ENCODE measurements around the gene UNC45B.

UNC45B gene

GRCh38 chr17:35210741-35211140 lies 63.1 kb downstream of the UNC45B start:
- Histone ChIP-seq H3K4me1 (ENCODE audit: low read length) (no peaks in the 10 kb centered on the region), H3K27ac (ENCODE audit: low read length) (no peak overlapping the region), H3K9me2 (replicated peaks; ENCODE audit: insufficient read depth, low read length) (no peaks in the 10 kb centered on the region), H3F3A (ENCODE audit: insufficient read depth, low read length) (no peaks in the 10 kb centered on the region), H3K4me3 (ENCODE audit: low read length) (no peak overlapping the region), H3K79me2 (ENCODE audit: low read length) (no peaks in the 10 kb centered on the region), H3K36me3 (replicated peaks; ENCODE audit: insufficient read depth, low read length) (no peaks in the 10 kb centered on the region), H3K9me3 (replicated peaks; ENCODE audit: insufficient read depth, low read length) (no peaks in the 10 kb centered on the region), H3K4me2 (ENCODE audit: low read depth, low read length) (no peak overlapping the region), H3K9ac (ENCODE audit: low read length) (no peak overlapping the region), H2AFZ (ENCODE audit: low read length) (no peak overlapping the region), H3K27me3 (replicated peaks; ENCODE audit: insufficient read depth, low read length) (no peaks in the 10 kb centered on the region), H4K20me1 (ENCODE audit: insufficient read depth, low read length) (no peaks in the 10 kb centered on the region)
- DNase-seq = no peak
- TF ChIP-seq CTCF (IDR thresholded peaks at IDR 0.05; ENCODE audit: low read length) (no peak), EZH2phosphoT487 (IDR thresholded peaks at IDR 0.05; ENCODE audit: low read length) (no peak), EZH2 (optimal IDR thresholded peaks at IDR 0.05; ENCODE audit: low read depth, low read length) (no peak)

GRCh38 chr17:35212668-35213067 lies 65.1 kb downstream of the UNC45B start:
- Histone ChIP-seq H3K9ac (ENCODE audit: low read length) (no peak overlapping the region), H3K4me2 (ENCODE audit: low read depth, low read length) (no peak overlapping the region)

GRCh38 chr17:35213412-35213940 lies 65.9 kb downstream of the UNC45B start:
- Histone ChIP-seq H3K4me1 (ENCODE audit: low read length) (no peaks in the 10 kb centered on the region), H3K4me3 (ENCODE audit: low read length) (no peak overlapping the region)

More at GRCh38 chr17:35212668-35213067, 65.1 kb downstream of the UNC45B start:
- H3K36me3 ChIP-seq (replicated peaks; ENCODE audit: insufficient read depth, low read length) = no peaks in the 10 kb centered on the region
- DNase-seq = no peak
- no peak for TF ChIP-seq CTCF (IDR thresholded peaks at IDR 0.05; ENCODE audit: low read length)
- no peak for TF ChIP-seq EZH2 (optimal IDR thresholded peaks at IDR 0.05; ENCODE audit: low read depth, low read length)
- TF ChIP-seq EZH2phosphoT487 (IDR thresholded peaks at IDR 0.05; ENCODE audit: low read length) = no peak
- no peaks in the 10 kb centered on the region for H3K4me1 ChIP-seq (ENCODE audit: low read length)
- no peaks in the 10 kb centered on the region for H3K9me3 ChIP-seq (replicated peaks; ENCODE audit: insufficient read depth, low read length)
- H3K79me2 ChIP-seq (ENCODE audit: low read length) = no peaks in the 10 kb centered on the region
- no peaks in the 10 kb centered on the region for H3K9me2 ChIP-seq (replicated peaks; ENCODE audit: insufficient read depth, low read length)
- H3K4me3 ChIP-seq (ENCODE audit: low read length) = no peak overlapping the region
- no peak overlapping the region for H3K27ac ChIP-seq (ENCODE audit: low read length)
- H2AFZ ChIP-seq (ENCODE audit: low read length) = no peak overlapping the region
- no peaks in the 10 kb centered on the region for H3F3A ChIP-seq (ENCODE audit: insufficient read depth, low read length)
- no peaks in the 10 kb centered on the region for H3K27me3 ChIP-seq (replicated peaks; ENCODE audit: insufficient read depth, low read length)
- no peaks in the 10 kb centered on the region for H4K20me1 ChIP-seq (ENCODE audit: insufficient read depth, low read length)

More at GRCh38 chr17:35213412-35213940, 65.9 kb downstream of the UNC45B start:
- TF ChIP-seq EZH2 (optimal IDR thresholded peaks at IDR 0.05; ENCODE audit: low read depth, low read length) (no peak), CTCF (IDR thresholded peaks at IDR 0.05; ENCODE audit: low read length) (no peak), EZH2phosphoT487 (IDR thresholded peaks at IDR 0.05; ENCODE audit: low read length) (no peak)
- H3K36me3 ChIP-seq (replicated peaks; ENCODE audit: insufficient read depth, low read length) = no peaks in the 10 kb centered on the region
- H3F3A ChIP-seq (ENCODE audit: insufficient read depth, low read length) = no peaks in the 10 kb centered on the region
- no peaks in the 10 kb centered on the region for H3K9me2 ChIP-seq (replicated peaks; ENCODE audit: insufficient read depth, low read length)
- no peaks in the 10 kb centered on the region for H4K20me1 ChIP-seq (ENCODE audit: insufficient read depth, low read length)
- H3K9me3 ChIP-seq (replicated peaks; ENCODE audit: insufficient read depth, low read length) = no peaks in the 10 kb centered on the region
- H3K9ac ChIP-seq (ENCODE audit: low read length) = no peak overlapping the region
- H3K27me3 ChIP-seq (replicated peaks; ENCODE audit: insufficient read depth, low read length) = no peaks in the 10 kb centered on the region
- no peak overlapping the region for H3K27ac ChIP-seq (ENCODE audit: low read length)
- DNase-seq = no peak
- H2AFZ ChIP-seq (ENCODE audit: low read length) = no peak overlapping the region
- H3K4me2 ChIP-seq (ENCODE audit: low read depth, low read length) = no peak overlapping the region
- H3K79me2 ChIP-seq (ENCODE audit: low read length) = no peaks in the 10 kb centered on the region

Data from MM.1S (cell line).